Stimulated activated naive CD8-positive, alpha-beta T cell treated with anti-CD3 and anti-CD28 coated beads, Interleukin-15, amount 100 ng/mL, for 72 hours (primary cell): ENCODE results near the gene SNX1.

Source experiments
- ATAC-seq: fragments of 150-1000 bp; cut with Tn5 transposase; 2 replicates; pipeline ENCODE4 v1.10.0; 2021; ENCODE audit warnings: mild to moderate bottlenecking, moderate library complexity
- DNase-seq, 2 donors: peaks; one replicate each; pipeline ENCODE4 v3.0.0; 2021 to 2022
- H3K27ac Mint-ChIP-seq, 2 donors: one replicate each; pipeline ENCODE4 v1.8.0; 2022; ENCODE audit warnings: mild to moderate bottlenecking in 2 of 2, mixed read lengths in 2 of 2, moderate library complexity in 2 of 2
- H3K27me3 Mint-ChIP-seq: one replicate; pipeline ENCODE4 v1.8.0; 2022; ENCODE audit warnings: mixed read lengths
- H3K4me1 Mint-ChIP-seq: one replicate; pipeline ENCODE4 v1.8.0; 2022; ENCODE audit warnings: mild to moderate bottlenecking, mixed read lengths
- H3K4me3 Mint-ChIP-seq, 2 donors: one replicate each; pipeline ENCODE4 v1.8.0; 2022; ENCODE audit warnings: mild to moderate bottlenecking in 2 of 2, mixed read lengths in 2 of 2, moderate library complexity in 1 of 2
- H3K9me3 Mint-ChIP-seq, 2 donors: one replicate each; pipeline ENCODE4 v1.8.0; 2022; ENCODE audit warnings: mixed read lengths in 2 of 2

SNX1 gene

DNA sequence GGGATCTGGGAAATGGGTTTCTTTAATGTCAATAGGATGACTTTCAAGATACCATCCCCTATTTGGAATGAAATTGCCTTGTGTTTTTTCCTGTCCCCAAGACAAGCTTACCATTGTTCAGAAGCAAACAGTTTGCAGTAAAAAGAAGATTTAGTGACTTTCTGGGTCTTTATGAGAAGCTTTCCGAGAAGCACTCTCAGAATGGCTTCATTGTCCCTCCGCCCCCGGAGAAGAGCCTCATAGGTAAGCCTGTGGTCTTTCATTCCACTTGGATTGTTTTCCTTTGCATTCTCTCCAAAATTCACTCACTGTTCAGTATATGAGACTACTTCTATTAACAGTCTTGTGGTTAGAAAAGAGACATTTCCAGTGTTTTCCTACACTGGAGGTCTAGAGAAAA, 30.2 kb downstream of the SNX1 start:
- H3K9me3 Mint-ChIP-seq = no peaks in the 10 kb centered on the region
- no peaks in the 10 kb centered on the region for H3K27me3 Mint-ChIP-seq
- DNase-seq (no peak), ATAC-seq (no peak)
- H3K4me3 Mint-ChIP-seq = no peak overlapping the region
- H3K4me1 Mint-ChIP-seq = no peaks in the 10 kb centered on the region
- no peak overlapping the region for H3K27ac Mint-ChIP-seq

DNA sequence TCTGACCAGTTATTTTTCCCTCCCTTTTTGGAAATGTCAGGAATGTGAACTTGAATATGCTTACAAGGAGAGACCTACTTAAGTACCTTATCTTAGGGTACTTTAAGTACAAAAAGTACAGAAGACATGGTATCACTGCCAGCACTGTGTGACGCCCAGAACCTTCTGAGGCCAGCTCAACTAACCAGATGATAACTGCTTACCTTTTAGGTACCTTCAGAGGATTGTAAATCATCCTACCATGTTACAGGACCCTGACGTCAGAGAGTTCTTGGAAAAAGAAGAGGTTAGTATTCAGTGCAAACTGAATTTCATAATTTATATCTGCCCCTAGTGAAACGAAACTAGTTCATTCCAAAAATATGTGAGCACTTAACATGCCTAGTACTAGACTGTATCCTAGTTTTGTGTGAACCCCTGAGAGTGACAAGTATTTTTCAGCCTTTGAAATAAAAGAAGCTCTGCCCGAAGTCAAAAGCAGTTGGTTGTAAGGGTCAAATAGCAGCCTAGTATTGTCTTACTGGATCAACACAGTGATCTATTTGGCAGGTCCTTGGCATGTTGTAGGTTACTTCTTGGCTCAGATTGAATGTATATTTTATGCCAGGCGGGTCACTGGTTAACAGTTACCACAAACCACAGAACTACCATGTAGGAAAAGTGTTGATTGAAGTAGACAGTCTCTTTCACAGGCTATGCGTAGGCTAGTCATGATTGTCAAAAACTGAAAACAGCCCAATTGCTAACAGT, 31.9 kb downstream of the SNX1 start:
- no peaks in the 10 kb centered on the region for H3K9me3 Mint-ChIP-seq
- ATAC-seq = no peak
- H3K4me1 Mint-ChIP-seq = no peaks in the 10 kb centered on the region
- peak overlapping the region in 1 of 2 donors; percentile 62 for H3K27ac Mint-ChIP-seq
- no peak for DNase-seq
- no peaks in the 10 kb centered on the region for H3K27me3 Mint-ChIP-seq
- H3K4me3 Mint-ChIP-seq = no peak overlapping the region

DNA sequence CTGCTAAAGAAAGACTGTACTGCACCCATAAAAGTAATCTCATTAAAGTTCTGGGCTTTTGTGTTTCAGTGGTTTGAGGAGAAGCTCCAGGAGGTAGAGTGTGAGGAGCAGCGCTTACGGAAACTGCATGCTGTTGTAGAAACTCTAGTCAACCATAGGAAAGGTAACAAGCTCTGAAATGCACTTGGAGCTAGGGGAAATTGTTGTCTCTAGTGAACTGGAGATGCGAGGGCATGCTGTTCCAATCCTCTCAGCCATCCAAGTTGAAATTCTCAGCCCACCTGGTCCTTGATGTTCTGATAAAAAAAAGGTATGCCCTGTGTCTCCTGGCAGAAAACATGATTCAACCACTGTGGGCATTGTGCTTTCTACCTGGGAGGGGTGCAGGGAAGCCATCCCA, 34.4 kb downstream of the SNX1 start:
- Mint-ChIP-seq H3K4me1 (no peaks in the 10 kb centered on the region), H3K27ac (no peak overlapping the region), H3K4me3 (no peak overlapping the region), H3K27me3 (no peaks in the 10 kb centered on the region), H3K9me3 (no peaks in the 10 kb centered on the region)
- ATAC-seq = no peak
- no peak for DNase-seq

DNA sequence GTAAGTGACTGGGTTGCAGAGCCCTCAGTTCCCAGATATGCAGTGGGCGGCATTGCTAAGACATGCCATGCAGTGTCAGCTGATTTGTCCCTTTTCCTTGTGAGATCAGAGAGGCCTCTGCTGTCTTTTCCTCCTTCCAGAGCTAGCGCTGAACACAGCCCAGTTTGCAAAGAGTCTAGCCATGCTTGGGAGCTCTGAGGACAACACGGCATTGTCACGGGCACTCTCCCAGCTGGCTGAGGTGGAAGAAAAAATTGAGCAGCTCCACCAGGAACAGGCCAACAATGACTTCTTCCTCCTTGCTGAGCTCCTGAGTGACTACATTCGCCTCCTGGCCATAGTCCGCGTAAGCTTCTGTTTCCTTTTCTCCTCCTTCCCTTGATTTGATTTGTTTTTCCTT, 35.8 kb downstream of the SNX1 start:
- DNase-seq = no peak
- no peaks in the 10 kb centered on the region for H3K4me1 Mint-ChIP-seq
- H3K9me3 Mint-ChIP-seq = no peaks in the 10 kb centered on the region
- no peak overlapping the region for H3K4me3 Mint-ChIP-seq
- ATAC-seq = no peak
- H3K27me3 Mint-ChIP-seq = no peaks in the 10 kb centered on the region
- peak overlapping the region in 1 of 2 donors; percentile 75 for H3K27ac Mint-ChIP-seq

DNA sequence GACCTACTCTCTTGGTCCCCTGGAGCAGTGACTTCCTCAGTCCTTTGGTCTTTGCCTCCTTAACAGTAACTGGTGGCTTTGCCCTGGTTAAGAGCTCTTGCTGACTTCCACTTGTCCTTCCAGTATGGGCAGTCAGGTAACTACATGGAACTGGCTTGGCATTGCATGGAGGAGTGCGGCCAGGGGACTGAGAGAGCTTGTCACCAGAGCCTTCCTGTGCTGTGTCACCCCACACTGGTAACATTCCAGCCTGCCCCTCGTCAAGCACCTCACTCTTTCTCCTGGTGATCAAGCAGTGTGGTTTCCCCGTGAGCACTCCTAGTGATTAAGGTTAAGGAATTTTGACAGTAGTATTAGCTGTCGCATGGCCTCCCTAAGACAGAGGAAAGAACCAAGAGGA, 36.4 kb downstream of the SNX1 start:
- no peaks in the 10 kb centered on the region for H3K9me3 Mint-ChIP-seq
- H3K4me1 Mint-ChIP-seq = no peaks in the 10 kb centered on the region
- ATAC-seq (no peak), DNase-seq (no peak)
- peak overlapping the region in 1 of 2 donors; percentile 88 for H3K27ac Mint-ChIP-seq
- H3K27me3 Mint-ChIP-seq = no peaks in the 10 kb centered on the region
- H3K4me3 Mint-ChIP-seq = no peak overlapping the region

DNA sequence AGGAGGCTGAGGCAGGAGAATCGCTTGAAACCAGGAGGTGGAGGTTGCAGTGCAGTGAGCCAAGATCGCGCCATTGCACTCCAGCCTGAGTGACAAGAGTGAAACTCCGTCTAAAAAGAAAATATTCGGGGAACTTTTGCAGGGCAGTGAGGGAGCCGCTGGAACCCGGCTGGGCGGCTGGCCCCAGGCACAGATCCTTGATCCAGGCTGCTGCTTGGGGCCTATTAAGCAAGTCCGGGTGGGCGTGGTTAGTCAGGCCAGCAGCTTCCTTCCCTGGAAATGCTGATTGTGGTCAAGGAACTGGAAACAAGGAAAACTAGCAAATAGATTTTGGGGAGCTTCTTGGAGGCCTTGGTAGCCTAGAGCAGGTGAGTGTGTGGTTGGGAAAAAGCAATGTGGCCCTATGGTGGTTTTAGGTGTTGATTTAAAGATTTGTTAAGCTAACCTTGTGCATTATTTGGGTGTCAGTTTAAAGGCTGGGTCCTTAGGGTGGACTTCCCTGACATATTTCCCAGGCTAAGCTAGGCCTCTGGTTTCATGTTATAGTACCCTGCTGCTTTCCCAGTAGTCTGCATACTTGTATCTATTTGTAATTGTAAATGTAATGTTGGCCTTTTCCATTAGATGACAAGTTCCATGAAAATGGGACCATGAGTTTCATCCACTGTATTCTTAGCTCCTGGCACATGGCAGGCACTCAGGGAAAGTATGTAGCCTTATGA, 38.0 kb downstream of the SNX1 start:
- H3K9me3 Mint-ChIP-seq = no peaks in the 10 kb centered on the region
- no peak overlapping the region for H3K4me3 Mint-ChIP-seq
- H3K27me3 Mint-ChIP-seq = no peaks in the 10 kb centered on the region
- ATAC-seq (no peak), DNase-seq (no peak)
- H3K27ac Mint-ChIP-seq = no peak overlapping the region
- no peaks in the 10 kb centered on the region for H3K4me1 Mint-ChIP-seq

DNA sequence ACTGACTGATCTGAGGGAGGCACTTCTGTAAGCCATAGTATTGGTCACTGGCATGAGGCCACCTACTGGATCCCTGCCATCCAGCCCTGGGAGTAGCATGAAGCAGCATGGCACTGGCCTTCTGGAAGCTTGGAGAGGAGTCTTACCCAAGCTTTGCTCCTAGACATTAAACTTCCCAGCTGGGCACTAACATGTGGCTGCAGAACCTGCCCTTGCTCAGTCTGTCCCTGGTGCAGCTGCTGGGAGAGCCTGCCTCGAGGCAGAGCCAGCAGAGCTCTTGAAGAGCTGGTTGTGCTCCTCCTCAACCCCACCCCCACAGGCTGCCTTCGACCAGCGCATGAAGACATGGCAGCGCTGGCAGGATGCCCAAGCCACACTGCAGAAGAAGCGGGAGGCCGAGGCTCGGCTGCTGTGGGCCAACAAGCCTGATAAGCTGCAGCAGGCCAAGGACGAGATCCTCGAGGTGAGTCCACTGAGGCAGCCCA, 38.6 kb downstream of the SNX1 start:
- DNase-seq = no peak
- Mint-ChIP-seq H3K4me3 (no peak overlapping the region), H3K9me3 (no peaks in the 10 kb centered on the region), H3K27me3 (no peaks in the 10 kb centered on the region), H3K4me1 (no peaks in the 10 kb centered on the region), H3K27ac (peak overlapping the region in 1 of 2 donors; percentile 67)
- no peak for ATAC-seq

DNA sequence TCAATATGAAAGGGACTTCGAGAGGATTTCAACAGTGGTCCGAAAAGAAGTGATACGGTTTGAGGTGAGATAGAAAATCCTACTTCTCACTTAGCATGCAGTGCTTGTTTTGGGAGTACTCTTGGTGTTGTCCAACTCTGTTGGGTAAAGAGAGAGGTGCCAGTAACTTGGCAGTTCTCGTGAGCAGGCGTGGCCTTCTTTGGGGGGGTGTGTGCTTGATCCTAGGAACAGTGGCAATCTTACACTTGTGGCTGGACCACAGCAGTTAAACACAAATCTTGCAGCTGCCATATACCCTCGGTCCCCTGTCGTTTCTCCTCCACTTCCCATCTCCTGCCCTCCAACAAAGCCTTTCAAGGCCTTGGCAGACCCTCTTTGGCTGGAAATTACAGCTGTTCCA, 40.6 kb downstream of the SNX1 start:
- DNase-seq = no peak
- Mint-ChIP-seq H3K4me3 (no peak overlapping the region), H3K9me3 (no peaks in the 10 kb centered on the region), H3K27me3 (no peaks in the 10 kb centered on the region), H3K27ac (peak overlapping the region in 1 of 2 donors; percentile 22), H3K4me1 (peaks cover under 1% of the 10 kb centered on the region)
- ATAC-seq = no peak

DNA sequence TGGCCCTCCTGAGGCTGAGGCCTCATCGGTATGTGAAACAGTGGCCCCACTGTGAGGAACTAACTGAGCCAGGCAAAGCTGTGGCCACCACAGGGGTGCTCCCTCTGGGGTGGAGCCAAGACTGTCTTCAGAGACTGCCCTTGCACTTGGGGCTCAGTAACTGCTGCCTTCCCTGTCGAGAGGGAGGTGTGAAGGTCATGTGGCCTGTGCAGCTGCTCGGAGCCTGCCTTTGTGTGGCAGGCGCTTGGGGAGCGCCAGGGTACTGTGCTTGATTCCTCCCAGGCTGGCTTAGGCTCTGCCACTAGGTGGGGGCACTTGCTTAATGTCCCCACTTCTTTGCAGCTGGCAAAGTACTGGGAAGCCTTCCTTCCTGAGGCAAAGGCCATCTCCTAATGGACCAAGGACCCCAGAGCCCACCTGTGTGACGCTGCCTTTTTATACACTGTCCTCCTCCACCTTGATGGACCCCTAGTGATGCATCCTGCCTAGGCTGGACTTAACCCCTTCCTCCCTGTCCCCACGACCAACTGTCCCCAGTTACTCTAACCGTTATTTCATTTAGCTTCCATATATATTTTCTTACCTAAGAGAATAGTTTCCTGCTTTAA, 41.5 kb downstream of the SNX1 start:
- DNase-seq (no peak), ATAC-seq (no peak)
- H3K27ac Mint-ChIP-seq = no peak overlapping the region
- H3K27me3 Mint-ChIP-seq = no peaks in the 10 kb centered on the region
- H3K4me3 Mint-ChIP-seq = no peak overlapping the region
- H3K9me3 Mint-ChIP-seq = no peaks in the 10 kb centered on the region
- peaks cover 5% of the 10 kb centered on the region for H3K4me1 Mint-ChIP-seq

DNA sequence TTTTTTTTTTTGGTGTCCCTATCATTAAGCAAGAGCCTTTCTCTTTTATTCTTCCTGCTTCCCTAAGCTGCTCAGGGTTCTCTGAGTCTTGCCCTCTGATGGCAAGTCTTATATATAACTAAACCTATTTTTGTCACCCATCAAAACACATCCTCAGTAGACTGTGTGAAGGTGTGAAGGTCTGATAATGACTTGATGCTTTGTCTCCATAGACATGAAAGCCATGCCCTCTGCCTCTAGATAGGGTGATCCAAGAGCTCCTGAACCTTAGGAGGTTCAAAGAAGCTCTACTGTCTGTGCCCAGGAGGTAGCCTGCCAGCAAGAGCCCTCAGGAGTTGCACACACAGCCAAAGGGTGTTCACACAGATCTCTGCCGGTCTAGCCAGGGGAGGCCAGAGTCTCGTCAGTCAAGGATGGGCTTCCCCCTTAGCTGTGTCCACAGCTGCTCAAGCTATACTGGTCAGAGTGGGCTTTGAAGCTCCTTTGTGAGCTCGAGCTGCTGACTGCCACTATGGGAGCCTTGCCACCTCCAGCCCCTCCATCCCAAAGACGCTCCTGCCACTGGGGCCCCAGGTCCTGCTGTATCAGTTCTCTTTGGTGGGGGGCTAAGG, 42.7 kb downstream of the SNX1 start:
- DNase-seq (no peak), ATAC-seq (no peak)
- Mint-ChIP-seq H3K27ac (peak overlapping the region in 1 of 2 donors; percentile 46), H3K27me3 (no peaks in the 10 kb centered on the region), H3K9me3 (no peaks in the 10 kb centered on the region), H3K4me1 (peaks cover 5% of the 10 kb centered on the region), H3K4me3 (no peak overlapping the region)

DNA sequence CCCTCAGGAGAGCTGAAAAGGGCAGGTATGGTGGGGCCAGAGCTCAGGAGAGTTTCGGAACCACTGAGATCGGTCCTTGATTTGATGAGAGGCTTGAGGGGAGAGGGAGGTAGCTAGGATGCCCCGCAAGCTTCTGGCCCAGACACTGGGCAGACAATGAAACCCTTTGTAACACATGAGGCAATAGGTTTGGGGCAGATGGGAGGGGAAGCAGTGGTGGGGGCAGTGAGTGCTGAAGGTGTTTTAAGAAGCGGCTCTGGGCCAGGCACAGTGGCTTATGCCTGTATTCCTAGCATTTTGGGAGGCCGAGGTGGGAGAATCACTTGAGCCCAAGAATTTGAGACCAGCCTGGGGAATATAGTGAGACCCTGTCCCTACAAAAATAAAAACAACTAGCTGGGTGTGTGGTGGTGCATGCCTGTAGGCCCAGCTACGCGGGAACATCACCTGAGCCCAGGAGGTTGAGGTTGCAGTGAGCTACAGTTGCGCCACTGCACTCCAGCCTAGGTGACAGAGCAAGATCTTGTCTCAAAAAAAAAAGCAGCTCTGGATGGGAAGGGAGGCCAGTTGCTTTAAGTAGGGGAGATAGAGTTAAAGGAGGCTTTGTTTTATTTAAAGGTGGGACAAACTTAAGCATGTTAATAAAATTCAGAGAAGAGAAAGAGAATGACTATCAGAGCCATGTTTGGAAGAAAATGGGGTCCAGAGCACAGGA, 46.2 kb downstream of the SNX1 start:
- DNase-seq (no peak), ATAC-seq (no peak)
- H3K27me3 Mint-ChIP-seq = no peaks in the 10 kb centered on the region
- no peaks in the 10 kb centered on the region for H3K9me3 Mint-ChIP-seq
- H3K4me3 Mint-ChIP-seq = no peak overlapping the region
- H3K27ac Mint-ChIP-seq = peak overlapping the region; percentile 42 to 66
- peaks cover 5% of the 10 kb centered on the region for H3K4me1 Mint-ChIP-seq

DNA sequence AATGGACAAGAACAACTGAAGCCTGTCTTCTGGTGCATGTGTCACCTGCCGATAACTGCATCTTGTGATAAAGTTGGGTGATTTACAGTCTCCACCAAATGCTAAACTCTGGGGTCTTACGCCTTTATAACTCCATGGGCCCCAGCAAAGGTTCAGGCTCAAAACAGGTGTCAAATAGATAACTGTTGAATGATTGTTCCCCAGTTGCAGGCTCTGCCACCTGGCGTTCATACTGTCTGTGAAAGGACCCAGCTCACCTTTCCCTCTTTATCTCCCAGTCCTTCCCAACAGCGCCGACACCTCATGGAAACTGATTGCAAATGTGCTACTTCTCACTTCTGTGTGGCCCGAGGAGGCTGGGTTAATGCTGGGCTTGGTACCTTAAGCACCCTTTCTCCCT, 47.5 kb downstream of the SNX1 start:
- Mint-ChIP-seq H3K27me3 (no peaks in the 10 kb centered on the region), H3K9me3 (no peaks in the 10 kb centered on the region), H3K4me3 (no peak overlapping the region), H3K27ac (no peak overlapping the region), H3K4me1 (peaks cover 5% of the 10 kb centered on the region)
- no peak for ATAC-seq
- DNase-seq = no peak

DNA sequence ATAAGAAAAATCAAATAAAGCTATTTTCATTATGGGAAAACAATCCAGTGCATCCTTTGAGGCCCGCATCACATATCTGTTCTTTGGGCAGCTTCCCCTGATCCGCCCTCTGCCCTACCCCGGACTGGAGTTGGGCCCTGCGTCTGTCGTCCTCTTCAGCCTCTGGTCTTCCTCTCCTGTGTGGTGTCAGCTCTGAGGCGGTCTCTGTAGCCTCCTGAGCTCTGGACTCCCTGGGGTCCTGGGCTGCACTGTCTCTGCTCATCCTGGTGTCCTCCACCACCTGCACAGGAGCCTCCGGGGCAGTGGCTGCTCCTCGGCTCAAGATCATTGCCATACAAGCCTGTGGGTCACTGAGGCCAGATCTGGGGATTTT, 48.4 kb downstream of the SNX1 start:
- H3K4me1 Mint-ChIP-seq = peaks cover 5% of the 10 kb centered on the region
- ATAC-seq = no peak
- DNase-seq = no peak
- no peak overlapping the region for H3K4me3 Mint-ChIP-seq
- H3K27me3 Mint-ChIP-seq = no peaks in the 10 kb centered on the region
- H3K27ac Mint-ChIP-seq = no peak overlapping the region
- no peaks in the 10 kb centered on the region for H3K9me3 Mint-ChIP-seq

DNA sequence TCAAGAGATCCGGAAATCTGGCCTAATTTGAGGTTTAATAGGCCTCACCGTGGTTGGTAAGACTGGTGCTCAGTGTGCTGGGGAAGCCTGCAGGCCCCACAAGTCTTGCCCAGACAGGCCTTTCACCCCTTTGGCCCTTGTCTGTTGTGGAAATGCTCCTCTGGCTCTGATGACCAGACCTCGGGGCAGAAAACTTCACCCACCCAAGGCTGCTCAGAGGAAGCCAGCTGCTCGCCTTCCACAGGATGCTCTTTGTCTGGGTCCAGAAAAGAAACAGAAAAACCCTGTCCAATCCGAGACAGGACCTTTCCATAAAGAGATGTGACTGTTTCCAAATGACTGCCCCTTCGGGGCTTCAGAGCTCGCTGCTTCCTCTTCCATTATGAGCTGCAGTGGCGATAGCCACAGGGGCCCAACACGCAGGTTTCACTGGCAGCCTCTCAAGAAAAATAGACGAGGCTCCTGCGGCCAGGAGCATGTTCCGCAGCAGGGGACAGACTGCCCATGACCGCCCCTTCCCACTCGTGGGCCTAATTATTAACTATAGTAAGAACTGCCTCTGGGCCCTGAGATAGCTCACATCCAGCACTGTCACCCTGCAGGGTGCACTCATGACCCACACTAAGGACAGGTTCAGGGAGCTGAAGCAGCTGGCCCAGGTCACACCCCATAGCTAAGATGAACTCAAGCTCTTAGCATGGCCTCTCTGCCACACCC, 48.9 kb downstream of the SNX1 start:
- H3K4me1 Mint-ChIP-seq = peaks cover 10% of the 10 kb centered on the region
- no peak overlapping the region for H3K4me3 Mint-ChIP-seq
- no peak for DNase-seq

DNA sequence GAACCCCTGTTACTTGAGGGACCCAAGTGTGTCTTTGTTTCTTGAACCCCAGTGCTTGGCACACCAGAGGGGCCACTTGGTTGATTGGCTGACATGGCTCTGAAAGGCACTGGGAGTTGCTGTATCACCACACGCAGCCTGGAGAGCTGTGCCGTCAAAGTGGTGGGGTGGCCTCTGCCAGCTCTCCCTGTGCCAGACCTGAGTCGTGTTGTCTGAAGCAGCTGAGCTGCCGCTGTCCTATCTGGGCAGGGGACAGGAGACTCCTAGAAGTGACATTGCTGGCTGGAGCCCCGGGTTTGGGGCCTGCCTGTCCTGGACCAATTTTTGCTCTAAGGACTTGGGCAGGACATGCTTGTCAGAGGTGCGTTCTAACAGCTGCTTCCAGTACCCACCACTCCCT, 50.3 kb downstream of the SNX1 start:
- ATAC-seq (no peak), DNase-seq (no peak)
- H3K4me3 Mint-ChIP-seq = no peak overlapping the region
- H3K9me3 Mint-ChIP-seq = no peaks in the 10 kb centered on the region
- peaks cover 23% of the 10 kb centered on the region for H3K4me1 Mint-ChIP-seq
- H3K27ac Mint-ChIP-seq = no peak overlapping the region
- H3K27me3 Mint-ChIP-seq = peaks cover 5% of the 10 kb centered on the region

More for the DNA sequence above, 48.9 kb downstream of the SNX1 start:
- H3K27me3 Mint-ChIP-seq = no peaks in the 10 kb centered on the region
- no peak for ATAC-seq
- no peaks in the 10 kb centered on the region for H3K9me3 Mint-ChIP-seq
- no peak overlapping the region for H3K27ac Mint-ChIP-seq
